Karpas-422 (cell line): ENCODE results near the gene PCIF1. TPM values are rescaled to one million over a fixed set of nuclear protein-coding genes. Genes with fewer than 3 reads are reported as not detected.

Experiments
- DNase-seq: peaks from one replicate; pipeline ENCODE4 v3.0.0-alpha.2; 2015
- H2AFZ ChIP-seq: fragments of 200-600 bp; sonication (generic); 2 replicates; pipeline ENCODE4 v1.6.1; 2014; ENCODE audit warnings: antibody characterized with exemption, low read length, mixed read lengths
- H3K27ac ChIP-seq: fragments of 200-600 bp; sonication (generic); 2 replicates; pipeline ENCODE4 v1.5.1; 2014; ENCODE audit warnings: mild to moderate bottlenecking, low read length, moderate library complexity
- H3K27me3 ChIP-seq: fragments of 200-600 bp; sonication (generic); 2 replicates; pipeline ENCODE4 v1.6.1; 2014; ENCODE audit warnings: low read length, mixed read lengths
- H3K36me3 ChIP-seq: fragments of 200-600 bp; sonication (generic); 2 replicates; pipeline ENCODE4 v1.6.1; 2014; ENCODE audit warnings: low read length, mixed read lengths; ENCODE audit not compliant: insufficient read depth
- H3K4me1 ChIP-seq: fragments of 200-600 bp; sonication (generic); 2 replicates; pipeline ENCODE4 v1.6.1; 2014; ENCODE audit warnings: mild to moderate bottlenecking, low read length, mixed read lengths
- H3K4me2 ChIP-seq: fragments of 200-600 bp; sonication (generic); 2 replicates; pipeline ENCODE4 v1.6.1; 2014; ENCODE audit warnings: low read length, low read depth, mild to moderate bottlenecking; ENCODE audit not compliant: poor library complexity, severe bottlenecking
- H3K4me3 ChIP-seq: fragments of 200-600 bp; sonication (generic); 2 replicates; pipeline ENCODE4 v1.5.1; 2014; ENCODE audit warnings: mild to moderate bottlenecking, antibody characterized with exemption, low read length, mixed read lengths
- H3K79me2 ChIP-seq: fragments of 200-600 bp; sonication (generic); 2 replicates; pipeline ENCODE4 v1.6.1; 2014; ENCODE audit warnings: mild to moderate bottlenecking, low read length, mixed read lengths
- H3K9ac ChIP-seq: fragments of 200-600 bp; sonication (generic); 2 replicates; pipeline ENCODE4 v1.6.0; 2014; ENCODE audit warnings: low read length
- H3K9me2 ChIP-seq: fragments of 200-600 bp; sonication (generic), shearing (Covaris generic); replicated peaks from 2 replicates; pipeline ENCODE4 v1.6.0; 2014; ENCODE audit warnings: mild to moderate bottlenecking, low read length, moderate library complexity; ENCODE audit not compliant: insufficient read depth
- H3K9me3 ChIP-seq: fragments of 300-700, 200-600 bp; sonication (generic); 2 replicates; pipeline ENCODE4 v1.6.1; 2014; ENCODE audit warnings: low read length, mixed read lengths
- H4K20me1 ChIP-seq: fragments of 200-600 bp; sonication (generic); 2 replicates; pipeline ENCODE4 v1.6.1; 2014; ENCODE audit warnings: mild to moderate bottlenecking, antibody characterized with exemption, low read length, low read depth; ENCODE audit not compliant: insufficient read depth
- total RNA-seq: library from RNA; depleted of rRNA; stranded (reverse); fragments of >200 nt; shearing (Covaris generic); gene quantifications from 2 replicates; pipeline ENCODE4 v1.2.3, GENCODE V29; 2014; ENCODE audit warnings: low replicate concordance

PCIF1 gene
- total RNA-seq, 1 experiment from 2014 or later: 12.0 TPM

DNA sequence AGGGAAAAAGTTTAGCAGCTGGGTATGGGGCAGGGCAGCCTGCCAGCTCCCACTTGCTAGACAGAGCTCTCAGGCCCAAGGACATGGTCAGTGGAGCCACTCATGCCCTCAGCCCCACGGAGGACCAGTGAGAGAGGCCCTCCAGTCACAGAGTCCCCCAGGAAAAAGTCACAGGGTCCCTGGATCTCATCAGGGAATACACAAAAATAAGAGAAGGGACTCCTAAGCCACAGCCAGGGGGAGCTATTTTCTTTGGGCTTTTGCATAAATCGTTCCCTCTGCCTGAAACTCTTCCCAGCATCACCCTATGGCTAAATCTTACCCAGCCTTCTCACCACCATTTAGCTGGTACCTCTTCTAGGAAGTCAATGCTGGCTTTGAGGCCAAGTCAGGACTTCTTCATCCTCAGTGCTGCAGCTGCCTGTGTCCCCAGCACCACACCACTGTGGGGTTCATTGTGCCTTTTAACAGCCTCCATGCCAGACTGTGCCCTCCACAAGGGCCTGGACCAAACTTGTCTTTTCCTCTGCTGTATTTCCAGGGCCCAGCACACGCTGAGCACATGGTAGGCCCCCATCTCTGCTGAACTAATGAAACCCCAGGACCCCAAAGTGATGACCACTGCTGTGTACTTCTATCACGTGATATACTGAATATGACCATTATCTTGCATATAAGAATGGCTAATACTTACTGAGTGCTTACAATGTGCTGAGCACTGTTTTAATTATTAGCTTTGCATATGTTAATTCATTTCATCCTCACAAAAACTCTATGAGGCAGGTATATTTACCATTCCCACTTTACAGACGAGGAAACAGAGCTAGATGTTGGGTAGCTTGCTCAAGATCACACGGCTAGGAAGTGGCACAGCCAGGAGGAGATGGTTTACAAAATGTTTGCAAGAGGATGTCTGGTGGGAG lies 35.5 kb downstream of the PCIF1 start:
- H3K27me3 ChIP-seq: no peaks in the 10 kb centered on the region
- peaks cover 24% of the 10 kb centered on the region for H3K4me1 ChIP-seq
- no peaks in the 10 kb centered on the region for H4K20me1 ChIP-seq
- peak overlapping the region; percentile 35; the same call in 1 of the 2 replicates for H2AFZ ChIP-seq
- peak overlapping the region; percentile 81 for H3K9ac ChIP-seq
- no peaks in the 10 kb centered on the region for H3K9me2 ChIP-seq
- no peaks in the 10 kb centered on the region for H3K9me3 ChIP-seq
- DNase-seq: peak; percentile 58
- H3K4me2 ChIP-seq: peak overlapping the region; percentile 67
- peaks cover 30% of the 10 kb centered on the region for H3K79me2 ChIP-seq
- peak overlapping the region; percentile 95 for H3K27ac ChIP-seq
- peaks cover 13% of the 10 kb centered on the region; the same call in 1 of the 2 replicates for H3K36me3 ChIP-seq
- peak overlapping the region; percentile 81 for H3K4me3 ChIP-seq

DNA sequence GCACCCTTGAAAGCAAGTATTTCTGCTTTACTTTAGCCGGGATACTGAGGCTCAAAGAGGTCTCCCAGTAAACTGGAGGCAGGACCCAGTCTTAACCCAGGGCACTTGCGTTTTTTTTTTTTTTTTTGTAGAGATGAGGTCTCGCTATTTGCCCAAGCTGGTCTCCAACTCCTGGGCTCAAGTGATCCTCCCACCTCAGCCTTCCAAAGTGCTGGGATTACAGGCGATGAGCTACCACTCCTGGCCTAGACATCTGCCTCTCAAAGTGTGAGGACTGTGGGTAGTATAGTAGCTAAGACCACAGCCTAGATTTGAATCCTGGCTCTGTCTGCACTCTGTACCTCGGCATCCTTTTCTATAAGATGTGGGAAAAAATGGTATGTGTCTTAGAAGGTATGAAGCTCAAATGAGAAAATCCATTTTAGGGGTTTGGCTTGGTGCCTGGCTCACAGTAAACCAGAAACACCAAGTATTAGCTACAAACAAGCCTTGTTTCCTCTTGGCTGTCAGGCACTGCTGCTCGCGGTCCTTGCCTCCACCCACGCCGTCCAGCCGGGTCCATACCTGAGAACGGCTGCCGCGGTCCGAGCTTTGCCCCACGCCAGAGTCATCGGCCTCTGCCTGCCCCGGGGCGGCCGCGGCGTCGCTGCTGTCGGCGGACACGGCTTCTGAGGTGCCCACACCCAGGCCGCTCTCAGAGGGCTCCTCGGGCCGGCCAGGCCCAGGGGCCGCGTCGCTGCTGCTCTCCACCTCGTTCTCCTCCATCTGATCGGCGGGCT lies 36.4 kb downstream of the PCIF1 start:
- Histone ChIP-seq H3K4me3 (peak overlapping the region; percentile 81), H3K27me3 (no peaks in the 10 kb centered on the region), H3K36me3 (peaks cover 10% of the 10 kb centered on the region; the same call in 1 of the 2 replicates), H3K9ac (peak overlapping the region; percentile 81), H3K79me2 (peaks cover 30% of the 10 kb centered on the region), H2AFZ (peak overlapping the region; percentile 35; the same call in 1 of the 2 replicates), H3K4me2 (peak overlapping the region; percentile 67), H3K27ac (peak overlapping the region; percentile 95), H3K4me1 (peaks cover 24% of the 10 kb centered on the region), H3K9me2 (no peaks in the 10 kb centered on the region), H3K9me3 (no peaks in the 10 kb centered on the region), H4K20me1 (no peaks in the 10 kb centered on the region)
- peak; percentile 54 for DNase-seq

DNA sequence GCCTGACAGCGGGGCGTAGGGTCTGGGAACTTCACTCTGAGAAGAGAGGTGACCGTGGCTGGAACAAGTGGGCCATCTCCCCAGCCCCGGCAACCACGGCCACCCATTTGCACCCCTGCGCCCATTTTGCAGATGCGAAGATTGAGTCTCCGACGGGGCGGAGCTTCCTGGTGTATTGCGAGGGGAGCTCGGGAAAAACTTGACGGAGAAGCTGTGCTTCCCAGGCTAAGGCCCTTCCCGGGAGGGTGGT lies 36.9 kb downstream of the PCIF1 start:
- H3K9me3 ChIP-seq: no peaks in the 10 kb centered on the region
- peak overlapping the region; percentile 67 for H3K4me2 ChIP-seq
- H3K4me3 ChIP-seq: peak overlapping the region; percentile 81
- H3K27me3 ChIP-seq: no peaks in the 10 kb centered on the region
- peaks cover 24% of the 10 kb centered on the region for H3K4me1 ChIP-seq
- no peaks in the 10 kb centered on the region for H4K20me1 ChIP-seq
- DNase-seq: no peak
- H3K9ac ChIP-seq: peak overlapping the region; percentile 81
- peak overlapping the region; percentile 95 for H3K27ac ChIP-seq
- H3K79me2 ChIP-seq: peaks cover 30% of the 10 kb centered on the region
- H3K9me2 ChIP-seq: no peaks in the 10 kb centered on the region
- peak overlapping the region; percentile 3; the same call in 1 of the 2 replicates for H2AFZ ChIP-seq
- H3K36me3 ChIP-seq: peaks cover 9% of the 10 kb centered on the region; the same call in 1 of the 2 replicates

DNA sequence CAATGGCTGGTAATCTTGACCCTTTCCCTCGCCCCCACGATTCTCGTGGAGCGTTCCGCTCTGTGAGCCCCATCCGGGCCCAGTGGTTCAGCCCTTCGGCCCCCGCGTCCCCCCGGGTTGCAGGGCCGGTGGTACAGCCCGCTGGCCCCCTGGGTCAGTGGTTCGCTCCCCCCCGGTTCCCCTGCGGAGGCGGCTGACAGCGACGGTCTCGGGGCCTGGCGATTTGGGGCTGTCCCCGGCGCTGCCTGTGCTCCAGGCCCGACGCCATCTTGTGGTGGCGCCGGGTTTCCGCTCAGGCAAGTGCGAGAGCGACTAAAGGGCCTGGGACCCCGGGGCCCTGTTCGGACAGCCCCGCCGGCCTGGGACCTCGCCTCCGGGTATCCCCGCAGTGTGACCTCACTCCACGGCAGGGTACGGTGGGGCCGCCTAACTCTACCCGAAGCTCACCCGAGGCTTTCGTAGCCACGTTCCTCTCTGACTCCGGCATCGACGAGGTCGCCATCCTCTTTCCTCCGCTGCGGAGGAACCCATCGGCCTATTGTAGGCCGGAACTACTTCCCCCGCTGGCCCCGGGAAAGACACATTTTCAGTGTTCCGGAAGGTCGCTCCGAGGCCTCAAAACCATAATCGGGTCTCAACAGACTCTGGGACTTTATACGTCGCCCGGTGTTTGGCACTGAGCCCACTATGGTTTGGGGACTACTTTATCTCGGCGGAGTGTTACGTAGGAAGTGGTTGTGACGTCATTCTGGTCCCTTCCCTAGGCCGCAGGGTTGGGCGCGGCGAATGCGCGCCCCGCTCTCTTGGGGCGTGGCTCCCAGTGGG lies 37.4 kb downstream of the PCIF1 start, which contains the start of gene ZNF335:
Gene ZNF335, minus strand, starts transcription at position 529 of the 825 bp plus-strand sequence. CDS start 793 bp downstream, outside the sequence.
- DNase-seq: peak; percentile 98
- peak within 1 kb of the TSS; percentile 81 for H3K4me3 ChIP-seq
- no peaks in the 10 kb centered on the region for H4K20me1 ChIP-seq
- H3K9ac ChIP-seq: peak within 1 kb of the TSS; percentile 81
- H3K79me2 ChIP-seq: peaks cover 30% of the 10 kb centered on the region
- H3K27me3 ChIP-seq: no peaks in the 10 kb centered on the region
- peak within 1 kb of the TSS; percentile 95 for H3K27ac ChIP-seq
- H3K36me3 ChIP-seq: peaks cover 9% of the 10 kb centered on the region; the same call in 1 of the 2 replicates
- H3K4me2 ChIP-seq: peak within 1 kb of the TSS; percentile 67
- H3K4me1 ChIP-seq: peaks cover 24% of the 10 kb centered on the region
- H2AFZ ChIP-seq: peak within 1 kb of the TSS; percentile 74
- H3K9me3 ChIP-seq: no peaks in the 10 kb centered on the region
- H3K9me2 ChIP-seq: no peaks in the 10 kb centered on the region

DNA sequence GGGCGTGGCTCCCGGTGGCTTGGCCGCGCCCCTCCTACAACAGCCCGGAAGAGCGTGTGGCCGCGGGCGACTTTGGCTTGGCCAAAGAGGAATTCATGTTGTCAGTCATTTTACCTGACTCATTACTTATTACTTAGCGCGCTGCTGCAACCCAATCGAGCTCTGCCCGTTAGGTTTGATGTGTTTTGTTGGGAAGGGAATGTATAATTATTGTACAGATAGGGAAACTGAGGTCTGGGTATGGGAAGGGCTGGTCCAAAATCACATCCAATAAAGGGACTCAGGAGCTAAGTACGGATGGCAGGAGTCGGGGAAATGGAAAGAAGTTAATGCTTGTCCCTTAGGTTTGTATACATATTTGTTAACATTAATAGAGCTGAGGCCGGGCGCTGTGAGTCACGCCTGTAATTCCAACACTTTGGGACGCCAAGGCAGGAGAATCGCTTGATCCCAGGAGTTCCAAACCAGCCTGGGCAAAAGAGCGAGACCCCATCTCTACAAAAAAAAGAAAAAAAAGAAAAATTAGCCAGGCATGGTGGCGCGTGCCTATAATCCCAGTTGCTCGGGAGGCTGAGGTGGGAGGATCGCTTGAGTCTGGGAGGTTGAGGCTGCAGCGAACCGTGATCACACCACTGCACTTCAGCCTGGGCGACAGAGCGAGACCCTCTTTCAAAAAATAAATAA lies 38.2 kb downstream of the PCIF1 start:
- Histone ChIP-seq H3K4me3 (peak overlapping the region; percentile 81), H3K4me1 (peaks cover 27% of the 10 kb centered on the region), H2AFZ (peak overlapping the region; percentile 47; the same call in 1 of the 2 replicates), H3K9ac (peak overlapping the region; percentile 81), H3K27me3 (no peaks in the 10 kb centered on the region), H3K27ac (peak overlapping the region; percentile 95), H4K20me1 (no peaks in the 10 kb centered on the region), H3K36me3 (peaks cover 9% of the 10 kb centered on the region; the same call in 1 of the 2 replicates), H3K9me3 (no peaks in the 10 kb centered on the region), H3K4me2 (peak overlapping the region; percentile 67), H3K9me2 (no peaks in the 10 kb centered on the region), H3K79me2 (peaks cover 30% of the 10 kb centered on the region)
- no peak for DNase-seq

DNA sequence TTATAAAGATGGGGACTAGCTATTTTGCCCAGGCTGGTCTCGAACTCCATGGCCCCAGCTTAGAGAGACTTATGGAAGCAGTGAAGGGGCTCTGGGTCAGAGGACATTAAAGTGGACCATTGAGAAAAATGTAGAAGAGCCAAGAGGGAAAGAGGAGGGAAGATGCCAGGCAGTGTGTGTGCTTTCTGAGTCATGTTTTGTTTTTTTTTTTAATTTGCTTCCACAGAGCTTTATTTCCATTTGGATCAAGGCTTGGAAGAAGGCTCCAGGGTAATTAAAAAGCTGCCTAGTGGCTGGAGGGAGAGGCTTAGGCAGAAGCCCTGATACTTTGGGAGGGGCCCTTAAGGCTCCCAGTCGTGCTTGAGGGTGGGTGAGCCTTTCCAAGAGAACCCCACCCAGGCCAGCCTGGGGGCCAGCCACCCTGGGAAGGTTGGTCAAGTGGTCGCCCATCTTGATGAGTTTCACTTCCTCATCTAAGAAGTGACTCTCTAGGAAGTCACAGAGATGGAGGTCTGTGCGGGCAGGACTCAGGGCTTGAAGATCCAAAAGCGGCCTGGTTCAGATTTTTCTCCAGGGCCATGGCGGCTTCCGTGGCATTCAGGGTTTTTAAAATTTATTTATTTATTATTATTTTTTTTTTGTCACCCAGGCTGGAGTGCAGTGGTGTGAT lies 40.5 kb downstream of the PCIF1 start:
- H2AFZ ChIP-seq: no peak overlapping the region
- H3K4me3 ChIP-seq: no peak overlapping the region
- no peaks in the 10 kb centered on the region for H3K27me3 ChIP-seq
- H3K4me2 ChIP-seq: no peak overlapping the region
- H3K4me1 ChIP-seq: peaks cover 20% of the 10 kb centered on the region
- no peak for DNase-seq
- H3K9ac ChIP-seq: no peak overlapping the region
- H3K9me3 ChIP-seq: no peaks in the 10 kb centered on the region
- H4K20me1 ChIP-seq: no peaks in the 10 kb centered on the region
- peaks cover 15% of the 10 kb centered on the region for H3K79me2 ChIP-seq
- no peaks in the 10 kb centered on the region for H3K9me2 ChIP-seq
- no peak overlapping the region for H3K27ac ChIP-seq
- H3K36me3 ChIP-seq: no peaks in the 10 kb centered on the region

DNA sequence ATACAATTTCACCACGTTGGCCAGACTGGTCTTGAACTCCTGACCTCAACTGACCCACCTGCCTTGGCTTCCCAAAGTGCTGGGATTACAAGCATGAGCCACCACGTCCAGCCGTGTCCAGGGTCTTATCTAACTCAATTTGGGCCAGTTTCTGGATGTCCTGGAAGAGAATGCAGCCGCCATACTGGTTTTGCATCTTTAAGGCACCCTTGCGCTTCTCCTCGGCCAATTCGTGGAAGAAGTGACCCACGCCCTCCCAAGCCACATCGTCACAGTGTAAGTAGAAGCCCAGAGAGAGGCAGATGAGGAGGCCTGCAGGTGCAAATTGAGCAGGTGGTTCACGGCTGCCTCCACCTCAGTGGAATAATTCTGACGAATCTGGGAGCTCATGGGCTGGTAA lies 41.2 kb downstream of the PCIF1 start:
- Histone ChIP-seq H2AFZ (no peak overlapping the region), H3K4me2 (no peak overlapping the region)

More for the DNA sequence above, 41.2 kb downstream of the PCIF1 start:
- DNase-seq: no peak
- Histone ChIP-seq H3K36me3 (no peaks in the 10 kb centered on the region), H3K9me3 (no peaks in the 10 kb centered on the region), H3K4me1 (peaks cover 13% of the 10 kb centered on the region), H3K27me3 (no peaks in the 10 kb centered on the region), H4K20me1 (no peaks in the 10 kb centered on the region), H3K79me2 (peaks cover 9% of the 10 kb centered on the region), H3K4me3 (no peak overlapping the region), H3K9ac (no peak overlapping the region), H3K27ac (no peak overlapping the region), H3K9me2 (no peaks in the 10 kb centered on the region)
